Panc1 (cell line): ENCODE results near the gene FLT1. TPM values are rescaled to one million over a fixed set of nuclear protein-coding genes. Genes with fewer than 3 reads are reported as not detected.

Experiments
- ATAC-seq: fragments of 200-7000 bp; cut with Tn5 transposase; 2 replicates; pipeline ENCODE4 v1.9.1; 2020; ENCODE audit warnings: mild to moderate bottlenecking, moderate library complexity
- BruUV-seq: library from RNA; stranded (reverse); fragments of 400-500 nt; replicated peaks from 2 replicates; lab custom pipeline; 2021; lab: Mats Ljungman, UMichigan
- CTCF ChIA-PET: fragments of 300-600 bp; sonication (Branson Sonifier 250); formaldehyde crosslinking; loops from one replicate; lab custom pipeline; 2022; ENCODE audit warnings: antibody characterized with exemption; lab: Charles Lee
- POLR2A ChIA-PET: fragments of 300-600 bp; sonication (Branson Sonifier 250); formaldehyde crosslinking; loops from one replicate; lab custom pipeline; 2022; ENCODE audit warnings: antibody characterized with exemption; lab: Charles Lee
- DNase-seq: peaks from one replicate; pipeline ENCODE4 v3.0.0-alpha.2; 2010; ENCODE audit warnings: low read depth, low spot score
- H3K27ac ChIP-seq: 2 replicates; pipeline ENCODE4 v1.5.1; 2011; ENCODE audit warnings: mild to moderate bottlenecking, low read length, inconsistent platforms
- H3K27me3 ChIP-seq: fragments of 200-500 bp; sonication (Bioruptor generic); 2 replicates; pipeline ENCODE4 v1.6.0; 2014; ENCODE audit warnings: low read length, inconsistent platforms; ENCODE audit not compliant: control insufficient read depth, insufficient read depth
- H3K36me3 ChIP-seq: fragments of 200-500 bp; sonication (Bioruptor generic); 2 replicates; pipeline ENCODE4 v1.5.1; 2014; ENCODE audit warnings: inconsistent platforms, mild to moderate bottlenecking, low read length, moderate library complexity; ENCODE audit not compliant: control insufficient read depth, insufficient read depth
- H3K4me1 ChIP-seq: 2 replicates; pipeline ENCODE4 v1.5.1; 2011; ENCODE audit warnings: inconsistent platforms, mild to moderate bottlenecking, low read length, moderate library complexity; ENCODE audit not compliant: control insufficient read depth, insufficient read depth
- H3K4me3 ChIP-seq, 2 experiments: 2 replicates each; pipeline ENCODE4 v1.5.1; 2011 to 2012; ENCODE audit warnings: low read depth in 2 of 2, low read length in 2 of 2, mild to moderate bottlenecking in 2 of 2, inconsistent platforms in 1 of 2, moderate library complexity in 1 of 2
- H3K9me3 ChIP-seq: fragments of 200-500 bp; sonication (Bioruptor generic); 2 replicates; pipeline ENCODE4 v1.5.1; 2014; ENCODE audit warnings: low read depth, mild to moderate bottlenecking, inconsistent platforms, low read length, moderate library complexity; ENCODE audit not compliant: control insufficient read depth, insufficient read depth
- CTCF ChIP-seq: fragments of 450-650 bp; IDR thresholded peaks from 2 replicates; pipeline ENCODE4 v1.5.1; 2017; ENCODE audit warnings: mild to moderate bottlenecking
- POLR2AphosphoS5 ChIP-seq: IDR thresholded peaks from 2 replicates; pipeline ENCODE4 v1.6.1; 2012; ENCODE audit warnings: mild to moderate bottlenecking, low read depth, low read length, moderate library complexity
- REST ChIP-seq, 2 experiments: IDR thresholded peaks; 2 replicates each; pipeline ENCODE4 v1.6.1; 2011 to 2012; ENCODE audit warnings: low read depth in 2 of 2, control low read depth in 1 of 2, low read length in 1 of 2, mild to moderate bottlenecking in 1 of 2, moderate library complexity in 1 of 2; ENCODE audit not compliant: insufficient read depth in 1 of 2
- SIN3A ChIP-seq: IDR thresholded peaks from 2 replicates; pipeline ENCODE4 v1.6.1; 2012; ENCODE audit warnings: low read depth, mild to moderate bottlenecking, low read length, moderate library complexity, borderline replicate concordance; ENCODE audit not compliant: insufficient read depth
- TCF7L2 ChIP-seq: IDR thresholded peaks from 2 replicates; pipeline ENCODE4 v1.6.1; 2011; ENCODE audit warnings: mild to moderate bottlenecking, low read depth, low read length, inconsistent platforms
- in situ Hi-C: cut with HindIII; loops from 2 replicates; pipeline ENCODE4 v1.10.0; 2016; ENCODE audit warnings: low sequenced_read_pairs, low pct_unique_long_range_greater_than_20kb
- intact Hi-C: fragments of 100-400 bp; cut with micrococcal nuclease; formaldehyde crosslinking; loops from one replicate; pipeline ENCODE4 v1.10.0; 2022; ENCODE audit not compliant: unreplicated experiment
- total RNA-seq: library from RNA; stranded (reverse); gene quantifications from one replicate; pipeline ENCODE4 v1.2.1, GENCODE V29; 2021; ENCODE audit not compliant: unreplicated experiment

The FLT1 gene
- total RNA-seq, 1 experiment from 2014 or later, result 0.15 TPM

GRCh38 chr13:28358708-28359107 is 136.2 kb downstream of the FLT1 start:
- TF ChIP-seq REST (IDR thresholded peaks at IDR 0.05; ENCODE audit: insufficient read depth in 1 of 2, low read depth in 2 of 2, low read length in 1 of 2), result no peak
- no peak for TF ChIP-seq TCF7L2
- TF ChIP-seq CTCF, result no peak
- TF ChIP-seq POLR2AphosphoS5, result no peak
- no peak for TF ChIP-seq SIN3A
- CTCF ChIA-PET, result no interaction called here

GRCh38 chr13:28357911-28358433 is 137.0 kb downstream of the FLT1 start:
- DNase-seq (no peak), ATAC-seq (no peak)
- no peaks in the 10 kb centered on the region for H3K4me1 ChIP-seq
- intact Hi-C loops (no loop called here), in situ Hi-C loops (no loop called here)
- H3K4me3 ChIP-seq, result no peak overlapping the region
- BruUV-seq, result no TSS peak
- TF ChIP-seq REST (IDR thresholded peaks at IDR 0.05; ENCODE audit: insufficient read depth in 1 of 2, low read depth in 2 of 2, low read length in 1 of 2) (no peak), CTCF (no peak), SIN3A (no peak), TCF7L2 (no peak), POLR2AphosphoS5 (no peak)
- ChIA-PET POLR2A (no interaction called here), CTCF (no interaction called here)
- H3K9me3 ChIP-seq, result no peaks in the 10 kb centered on the region
- H3K27me3 ChIP-seq, result no peaks in the 10 kb centered on the region
- H3K36me3 ChIP-seq, result no peaks in the 10 kb centered on the region
- no peak overlapping the region for H3K27ac ChIP-seq

More at GRCh38 chr13:28358708-28359107, 136.2 kb downstream of the FLT1 start:
- POLR2A ChIA-PET, result no interaction called here
- ATAC-seq (no peak), DNase-seq (no peak)
- Histone ChIP-seq H3K27ac (no peak overlapping the region), H3K9me3 (no peaks in the 10 kb centered on the region), H3K36me3 (no peaks in the 10 kb centered on the region), H3K4me1 (no peaks in the 10 kb centered on the region), H3K4me3 (no peak overlapping the region), H3K27me3 (no peaks in the 10 kb centered on the region)
- in situ Hi-C loops, result no loop called here
- intact Hi-C loops, result no loop called here
- no TSS peak for BruUV-seq
